Measurements from ENCODE around the gene PDCD2.

The PDCD2 gene

GRCh38 chr6:170554013-170554795, 30.2 kb downstream of the PDCD2 start, which contains the start of gene TBP:
Gene TBP, plus strand, starts transcription at chr6:170554369. Its CDS starts 2,661 bp downstream, at chr6:170557030.
- no peak for TF ChIP-seq CTCF (IDR thresholded peaks at IDR 0.05)

- no peak for TF ChIP-seq CTCF (IDR thresholded peaks at IDR 0.05)
Observed at GRCh38 chr6:170553534-170554012, 30.9 kb downstream of the PDCD2 start.

GRCh38 chr6:170552765-170553533, 31.5 kb downstream of the PDCD2 start, which contains the start of gene PSMB1:
Gene PSMB1, minus strand, starts transcription at chr6:170553307. Its CDS starts 65 bp downstream, at chr6:170553242.
- TF ChIP-seq CTCF (IDR thresholded peaks at IDR 0.05), result no peak

GRCh38 chr6:170545405-170545804, 39.0 kb downstream of the PDCD2 start:
- TF ChIP-seq CTCF (IDR thresholded peaks at IDR 0.05), result no peak

GRCh38 chr6:170542031-170542719, 42.3 kb downstream of the PDCD2 start:
- no peak for TF ChIP-seq CTCF (IDR thresholded peaks at IDR 0.05)

GRCh38 chr6:170537329-170537728, 47.1 kb downstream of the PDCD2 start:
- TF ChIP-seq CTCF (IDR thresholded peaks at IDR 0.05), result no peak

GRCh38 chr6:170536671-170537070, 47.8 kb downstream of the PDCD2 start:
- TF ChIP-seq CTCF (IDR thresholded peaks at IDR 0.05), result no peak

Measured in LNCAP (cell line).